Psoas muscle (tissue), 8 donors: ENCODE results near the gene TXNRD1. TPM values are rescaled to one million over a fixed set of nuclear protein-coding genes. Genes with fewer than 3 reads are reported as not detected.

ENCODE experiments used
- ATAC-seq, 4 donors: fragments of 200-7000 bp; cut with Tn5 transposase; one replicate each; pipeline ENCODE4 v1.9.1; 2020; ENCODE audit warnings: moderate library complexity in 3 of 4, mild to moderate bottlenecking in 2 of 4
- DNase-seq, 2 donors: peaks; one replicate each; pipeline ENCODE4 v3.0.0-alpha.2; 2020
- H3K27ac ChIP-seq: fragments of 200-600 bp; one replicate; pipeline ENCODE4 v1.8.0; 2022
- H3K27me3 ChIP-seq, 3 donors: fragments of 200-600 bp in 1 of 3; one replicate each; pipeline versions ENCODE4 v1.6.1 to v1.8.0; 2013 to 2022; ENCODE audit warnings: low read length in 2 of 3, mild to moderate bottlenecking in 2 of 3, moderate library complexity in 1 of 3; ENCODE audit not compliant: insufficient read depth in 3 of 3
- H3K36me3 ChIP-seq, 2 donors: fragments of 200-600 bp in 1 of 2; one replicate each; pipeline versions ENCODE4 v1.6.1 to v1.8.0; 2013 to 2022; ENCODE audit warnings: low read depth in 1 of 2, mild to moderate bottlenecking in 1 of 2, moderate library complexity in 1 of 2; ENCODE audit not compliant: insufficient read depth in 1 of 2
- H3K4me1 ChIP-seq: fragments of 200-600 bp; one replicate; pipeline ENCODE4 v1.8.0; 2022
- H3K4me3 ChIP-seq: fragments of 200-600 bp; one replicate; pipeline ENCODE4 v1.8.0; 2022; ENCODE audit warnings: mild to moderate bottlenecking
- H3K9me3 ChIP-seq: fragments of 200-600 bp; one replicate; pipeline ENCODE4 v1.8.0; 2022
- WGBS, 3 donors: extraction: QIAGEN DNeasy Blood & Tissue Kit; methylation state at CpG; one replicate each; pipeline versions ENCODE4 v1.1.6 to v1.1.7; 2013; 5-methylcytosine and 5-hydroxymethylcytosine counted together
- intact Hi-C, 2 donors: fragments of 100-400 bp; cut with DNase I; formaldehyde crosslinking; loops; one replicate each; pipeline versions ENCODE4 v1.11.0 to v1.14.2; 2022
- polyA plus RNA-seq, 3 donors: library from polyadenylated mRNA; stranded (reverse); fragments of 200-250 nt; gene quantifications; one replicate each; pipeline ENCODE4 v1.2.3, GENCODE V29; 2013
- total RNA-seq, 4 donors: library from RNA; stranded (reverse); fragmentation: NEBNext Ultra II Directional in 2 of 4; extraction: Animal tissue kit (Norgen Biotek cat#: 25700) in 2 of 4; gene quantifications; one replicate each; pipeline versions ENCODE4 v1.2.1 to v1.2.4, GENCODE V29; 2021 to 2023
- TF ChIP-seq, protein P1 (sequence below): fragments of 200-600 bp; IDR thresholded peaks from one replicate; pipeline ENCODE4 v1.8.0; 2022; ENCODE audit warnings: antibody characterized with exemption
- donor health status: healthy with polysubstance abuse.
- donor health status: DM: no; HTN: no; CAD: no; lungs with moderate emphysema.
- donor health status: Bipolar disorder and iron deficiency.
- donor health status: healthy.
- donor health status: DM: yes; HTN: yes; CAD: no.
- donor health status: DM: no; HTN: no; CAD: no.
- donor health status: DM: no; HTN: no; CAD: no.
- donor health status: DM: yes; HTN: yes; CAD: no.

Gene TXNRD1
- total and polyA plus RNA-seq, 7 donors, result 46.0 to 249 (median 110) TPM

DNA sequence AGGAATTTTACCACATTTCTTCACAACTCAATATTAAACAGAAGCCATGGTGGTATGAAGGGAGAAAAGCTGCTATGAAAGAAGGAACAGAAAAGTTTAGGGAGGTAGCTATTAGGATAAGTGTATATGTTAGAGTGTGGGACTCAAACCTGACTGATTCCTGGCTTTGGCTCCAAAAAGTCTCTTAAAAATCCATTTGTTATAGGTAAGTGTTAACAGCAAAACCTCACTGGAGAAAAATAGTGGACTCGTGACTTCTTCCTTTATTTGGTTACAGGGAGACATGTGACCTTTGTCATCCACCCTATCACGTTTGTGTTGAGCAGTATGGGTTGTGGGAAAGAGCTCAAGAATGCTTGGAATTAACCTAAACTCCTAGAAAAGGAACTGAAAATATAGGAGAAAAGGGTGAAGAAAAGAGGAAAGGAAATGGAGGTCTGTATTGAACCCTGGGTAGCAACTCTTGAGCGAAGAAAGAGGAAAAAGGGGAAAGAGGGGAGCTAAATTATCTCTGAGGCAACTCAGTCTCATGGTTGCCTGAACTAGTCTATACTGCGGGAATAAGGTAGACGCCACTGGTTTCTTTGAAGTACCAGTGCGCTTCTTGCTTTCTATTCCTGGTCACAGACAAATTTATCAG lies 84.4 kb downstream of the TXNRD1 start:
- TF ChIP-seq, protein P1, sequence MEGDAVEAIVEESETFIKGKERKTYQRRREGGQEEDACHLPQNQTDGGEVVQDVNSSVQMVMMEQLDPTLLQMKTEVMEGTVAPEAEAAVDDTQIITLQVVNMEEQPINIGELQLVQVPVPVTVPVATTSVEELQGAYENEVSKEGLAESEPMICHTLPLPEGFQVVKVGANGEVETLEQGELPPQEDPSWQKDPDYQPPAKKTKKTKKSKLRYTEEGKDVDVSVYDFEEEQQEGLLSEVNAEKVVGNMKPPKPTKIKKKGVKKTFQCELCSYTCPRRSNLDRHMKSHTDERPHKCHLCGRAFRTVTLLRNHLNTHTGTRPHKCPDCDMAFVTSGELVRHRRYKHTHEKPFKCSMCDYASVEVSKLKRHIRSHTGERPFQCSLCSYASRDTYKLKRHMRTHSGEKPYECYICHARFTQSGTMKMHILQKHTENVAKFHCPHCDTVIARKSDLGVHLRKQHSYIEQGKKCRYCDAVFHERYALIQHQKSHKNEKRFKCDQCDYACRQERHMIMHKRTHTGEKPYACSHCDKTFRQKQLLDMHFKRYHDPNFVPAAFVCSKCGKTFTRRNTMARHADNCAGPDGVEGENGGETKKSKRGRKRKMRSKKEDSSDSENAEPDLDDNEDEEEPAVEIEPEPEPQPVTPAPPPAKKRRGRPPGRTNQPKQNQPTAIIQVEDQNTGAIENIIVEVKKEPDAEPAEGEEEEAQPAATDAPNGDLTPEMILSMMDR, result no peak
- Histone ChIP-seq H3K27me3 (no peaks in the 10 kb centered on the region), H3K4me1 (peaks cover 78% of the 10 kb centered on the region), H3K36me3 (peaks cover 0 to 54% of the 10 kb centered on the region in 2 donors), H3K4me3 (no peak overlapping the region), H3K27ac (peak overlapping the region; percentile 34), H3K9me3 (no peaks in the 10 kb centered on the region)
- intact Hi-C loops, result loop anchor here in 1 of 2 donors (5.0 to 10.0 kb wide), 2 partner anchors 83 to 345 kb away; partner anchors contain the start of gene TXNRD1
- ATAC-seq (no peak), DNase-seq (no peak)
- 75 to 80% (median 76%) methylated on average over 6 of the region's 6 CpGs for WGBS, 3 donors

DNA sequence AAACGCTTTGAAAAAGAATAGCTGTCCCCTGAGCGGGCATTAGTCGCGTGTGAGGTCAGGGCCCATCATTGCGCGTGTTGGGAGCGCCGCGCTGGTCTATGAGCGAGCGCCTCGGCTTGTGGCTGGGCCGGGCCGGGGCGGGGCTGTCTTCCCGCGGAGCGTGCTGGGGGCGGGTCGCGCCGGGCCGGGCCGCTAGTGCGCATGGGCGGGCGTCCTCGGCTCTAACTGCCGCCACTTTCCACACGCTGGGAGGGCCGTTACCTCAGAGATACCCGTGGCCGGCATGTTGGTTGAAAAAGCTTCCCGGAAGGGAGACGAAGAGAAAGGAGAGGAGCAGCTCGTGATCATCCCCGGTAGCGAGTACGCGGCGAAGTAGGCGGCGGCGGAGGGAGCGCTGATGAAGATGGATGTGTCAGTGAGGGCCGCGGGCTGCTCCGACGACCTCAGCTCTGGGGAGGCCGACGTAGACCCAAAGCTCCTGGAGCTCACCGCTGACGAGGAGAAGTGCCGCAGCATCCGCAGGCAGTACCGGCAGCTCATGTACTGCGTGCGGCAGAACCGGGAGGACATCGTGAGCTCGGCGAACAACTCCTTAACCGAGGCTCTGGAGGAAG lies 88.1 kb downstream of the TXNRD1 start, which contains the start of gene EID3:
EID3 (plus strand) TSS at position 202 of the 614 bp plus-strand sequence; CDS start at position 398, 196 bp downstream.
- intact Hi-C loops, result loop anchor here in 1 of 2 donors (5.0 to 10.0 kb wide), 2 partner anchors 86 to 349 kb away; partner anchors contain the start of gene TXNRD1
- ATAC-seq (peak; percentile 98 to 100 (median 99)), DNase-seq (peak; percentile 92 to 96)
- Histone ChIP-seq H3K27me3 (no peaks in the 10 kb centered on the region), H3K9me3 (no peaks in the 10 kb centered on the region), H3K4me1 (peaks cover 77% of the 10 kb centered on the region), H3K4me3 (peak within 1 kb of the TSS; percentile 61), H3K27ac (peak within 1 kb of the TSS; percentile 82), H3K36me3 (peaks cover 0 to 24% of the 10 kb centered on the region in 2 donors)
- 5 to 11% (median 5%) methylated on average over 63 of the region's 63 CpGs for WGBS, 3 donors
- TF ChIP-seq, protein P1, result no peak

DNA sequence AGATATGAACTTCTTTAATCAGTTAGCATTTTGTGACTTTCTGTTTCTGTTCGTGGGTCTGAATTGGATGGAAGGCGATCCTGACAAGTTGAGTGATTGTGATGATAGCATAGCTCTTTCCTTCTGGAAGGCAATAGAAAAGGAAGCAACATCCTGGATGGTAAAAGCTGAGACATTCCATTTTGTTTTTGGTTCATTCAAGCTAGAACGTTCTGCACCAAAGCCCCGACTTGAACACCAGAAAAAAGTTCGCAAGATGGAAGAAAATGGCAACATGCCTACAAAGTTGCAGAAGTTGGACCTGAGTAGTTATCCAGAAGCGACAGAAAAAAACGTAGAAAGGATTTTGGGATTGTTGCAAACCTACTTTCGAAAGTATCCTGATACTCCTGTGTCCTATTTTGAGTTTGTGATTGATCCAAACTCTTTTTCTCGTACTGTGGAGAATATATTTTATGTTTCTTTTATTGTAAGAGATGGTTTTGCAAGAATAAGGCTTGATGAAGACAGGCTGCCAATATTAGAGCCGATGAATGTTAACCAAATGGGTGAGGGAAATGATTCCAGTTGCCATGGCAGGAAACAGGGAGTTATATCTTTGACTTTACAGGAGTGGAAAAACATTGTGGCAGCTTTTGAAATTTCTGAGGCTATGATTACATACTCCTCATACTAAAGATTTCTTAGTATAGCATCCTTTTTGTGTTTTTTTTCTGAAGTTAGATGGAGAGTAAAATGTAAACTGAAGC lies 88.9 kb downstream of the TXNRD1 start:
- Histone ChIP-seq H3K9me3 (no peaks in the 10 kb centered on the region), H3K4me3 (peak overlapping the region; percentile 61), H3K36me3 (peaks cover 0 to 19% of the 10 kb centered on the region in 2 donors), H3K4me1 (peaks cover 70% of the 10 kb centered on the region), H3K27ac (peak overlapping the region; percentile 82), H3K27me3 (no peaks in the 10 kb centered on the region)
- TF ChIP-seq, protein P1, result no peak
- no peak for ATAC-seq
- intact Hi-C loops, result loop anchor here (5.0 to 10.0 kb wide), 3 partner anchors 38 to 350 kb away; partner anchors contain the start of gene TXNRD1 (in 1 of the 2)
- 71 to 87% (median 76%) methylated on average over 10 of the region's 10 CpGs for WGBS, 3 donors
- no peak for DNase-seq

DNA sequence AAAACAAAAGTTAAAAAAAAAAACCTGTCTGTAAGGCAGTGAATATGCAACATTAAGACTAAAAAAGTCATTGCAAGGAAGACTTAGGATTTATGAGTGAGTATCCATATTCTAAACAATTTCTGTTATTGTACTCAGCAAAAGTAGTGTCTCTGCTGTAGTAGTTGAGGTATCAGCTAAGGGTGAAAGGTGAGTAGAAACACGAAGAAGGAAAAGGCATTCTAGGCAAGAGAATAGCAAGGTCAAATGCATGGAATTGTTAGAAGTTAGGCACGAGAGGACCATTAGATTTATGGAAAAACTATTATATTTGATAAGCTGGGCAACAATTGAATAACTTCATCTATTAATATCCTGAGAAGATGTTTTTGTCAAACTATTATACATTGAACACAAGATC lies 89.8 kb downstream of the TXNRD1 start:
- no peaks in the 10 kb centered on the region for H3K9me3 ChIP-seq
- WGBS, 3 donors, result 76 to 78% (median 77%) methylated on average over 2 of the region's 2 CpGs
- peaks cover 0 to 15% of the 10 kb centered on the region in 2 donors for H3K36me3 ChIP-seq
- peaks cover 61% of the 10 kb centered on the region for H3K4me1 ChIP-seq
- no peaks in the 10 kb centered on the region for H3K27me3 ChIP-seq
- no peak for DNase-seq
- no peak overlapping the region for H3K27ac ChIP-seq
- TF ChIP-seq, protein P1, result no peak
- intact Hi-C loops, result loop anchor here (5.0 to 10.0 kb wide), 2 partner anchors 37 to 351 kb away; a partner anchor contains a TSS
- ATAC-seq, result no peak
- no peak overlapping the region for H3K4me3 ChIP-seq
